GM18499 (cell line): ENCODE measurements around the gene MUC13.
"Not testable (repeated sequence)": the region's sequence is repeated elsewhere in the genome, so short reads cannot be mapped to it uniquely, and the experiment has no call there.

Experiments used
- ATAC-seq: cut with Tn5 transposase; IDR thresholded peaks from one replicate; pipeline ENCODE4 v1.9.1; 2021; ENCODE audit warnings: moderate number of reproducible peaks; ENCODE audit not compliant: insufficient read depth, unreplicated experiment

The MUC13 gene

GRCh38 chr3:124934577-124934976, at the start of gene MUC13:
Gene MUC13 (minus strand): TSS chr3:124934751. CDS start chr3:124934712, 39 bp downstream.
- no peak for ATAC-seq

GRCh38 chr3:124982855-124983254, 48.3 kb upstream of the MUC13 start:
- ATAC-seq = no peak

- no peak for ATAC-seq
These were observed 46.9 kb upstream of the MUC13 start for GRCh38 chr3:124981472-124981871.

DNA sequence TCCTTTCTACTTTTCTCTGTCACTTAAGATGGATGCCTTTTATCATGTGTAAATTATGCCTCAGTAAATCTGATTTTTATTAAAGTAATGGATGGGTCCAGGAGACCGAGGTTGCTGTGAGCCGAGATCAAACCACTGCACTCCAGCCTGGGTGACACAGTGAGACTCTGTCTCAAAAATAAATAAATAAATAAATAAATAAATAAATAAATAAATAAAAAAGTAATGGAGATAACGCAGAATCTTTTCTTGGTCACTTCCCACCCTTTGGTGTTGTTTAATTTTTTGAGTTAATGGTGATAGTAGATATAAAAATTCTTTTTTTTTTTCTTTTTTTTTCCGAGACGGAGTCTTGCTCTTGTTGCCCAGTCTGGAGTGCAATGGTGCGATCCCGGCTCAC, 44.1 kb upstream of the MUC13 start:
- no peak for ATAC-seq

- no peak for ATAC-seq
These were observed 41.8 kb upstream of the MUC13 start for GRCh38 chr3:124976383-124976782.

DNA sequence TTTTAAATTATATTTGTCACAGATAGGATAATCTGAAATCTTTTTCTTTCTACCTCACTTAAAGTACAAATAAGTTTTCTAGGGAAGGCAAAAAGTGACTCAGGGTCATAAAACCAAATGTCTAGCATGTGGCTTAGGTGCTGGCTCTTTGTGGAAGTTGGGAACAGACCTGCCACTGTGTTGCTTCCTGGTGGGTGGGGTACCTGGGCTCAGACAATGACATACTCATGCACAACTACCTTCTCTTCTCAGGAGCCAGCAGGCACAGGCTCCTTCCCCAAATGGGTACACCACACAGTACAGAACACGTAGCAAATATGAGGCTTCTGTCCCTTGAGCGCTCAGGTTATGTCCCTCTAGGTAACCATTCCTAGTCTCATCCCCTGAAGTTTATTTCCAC, 40.1 kb upstream of the MUC13 start:
- ATAC-seq = no peak

DNA sequence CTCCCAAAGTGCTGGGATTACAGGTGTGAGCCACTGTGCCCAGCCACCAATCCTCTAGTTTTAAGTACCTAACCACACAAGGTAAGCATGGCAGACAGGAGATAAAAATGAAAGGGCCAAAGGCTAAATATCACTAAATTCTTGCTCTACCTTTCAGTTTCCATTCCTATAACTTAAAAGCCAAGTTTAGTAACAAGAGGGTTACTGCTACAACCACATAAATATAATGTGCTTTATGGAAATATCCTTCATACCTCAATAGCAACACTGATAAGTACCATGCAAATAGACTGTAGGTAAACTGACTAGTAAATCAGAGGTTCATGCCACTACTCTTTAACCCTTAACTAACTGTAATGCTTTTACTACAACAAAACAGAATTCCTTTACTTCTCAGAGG, 38.7 kb upstream of the MUC13 start:
- no peak for ATAC-seq

GRCh38 chr3:124972457-124972856, 37.9 kb upstream of the MUC13 start:
- ATAC-seq = no peak

- no peak for ATAC-seq
These were observed 35.6 kb upstream of the MUC13 start for GRCh38 chr3:124969963-124970722.

DNA sequence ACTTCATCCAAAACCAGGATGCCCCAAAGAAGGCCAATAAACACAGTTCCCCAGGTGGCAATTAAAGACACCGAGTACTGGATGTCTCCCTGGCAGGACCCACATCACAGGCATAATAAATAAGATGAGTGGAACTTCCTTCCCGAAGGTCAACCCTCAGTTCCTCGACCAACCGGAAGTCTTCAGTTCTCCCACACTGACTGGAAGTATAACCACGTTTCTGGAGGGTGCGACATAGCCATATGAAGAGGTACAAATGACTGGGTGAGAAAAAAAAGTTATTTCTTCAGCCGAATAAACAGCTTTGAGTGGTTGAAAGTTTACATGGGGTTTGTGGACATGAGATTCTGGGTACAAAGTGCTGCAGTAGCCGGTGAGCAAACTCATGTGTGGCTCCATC, 34.6 kb upstream of the MUC13 start:
- ATAC-seq = no peak

DNA sequence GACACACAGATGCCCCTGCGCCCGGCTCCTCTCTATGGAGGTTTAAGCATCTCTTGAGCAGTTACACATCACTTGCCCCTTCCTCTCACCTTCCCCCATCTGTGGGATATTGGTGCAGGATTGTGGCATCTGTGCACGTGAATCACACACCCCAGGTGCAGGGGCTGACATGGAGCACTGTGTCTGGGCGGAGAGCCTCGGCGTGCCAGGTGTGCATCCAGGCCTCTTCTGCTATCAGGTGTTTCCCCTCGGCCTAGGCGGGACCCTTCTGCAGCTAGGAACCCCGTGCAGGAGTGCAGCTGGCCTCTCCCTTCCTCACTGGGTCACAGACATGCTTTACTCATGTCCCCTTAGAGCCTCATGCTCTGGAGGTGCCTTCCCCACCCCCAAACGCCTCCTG, 33.4 kb upstream of the MUC13 start:
- ATAC-seq = no peak

DNA sequence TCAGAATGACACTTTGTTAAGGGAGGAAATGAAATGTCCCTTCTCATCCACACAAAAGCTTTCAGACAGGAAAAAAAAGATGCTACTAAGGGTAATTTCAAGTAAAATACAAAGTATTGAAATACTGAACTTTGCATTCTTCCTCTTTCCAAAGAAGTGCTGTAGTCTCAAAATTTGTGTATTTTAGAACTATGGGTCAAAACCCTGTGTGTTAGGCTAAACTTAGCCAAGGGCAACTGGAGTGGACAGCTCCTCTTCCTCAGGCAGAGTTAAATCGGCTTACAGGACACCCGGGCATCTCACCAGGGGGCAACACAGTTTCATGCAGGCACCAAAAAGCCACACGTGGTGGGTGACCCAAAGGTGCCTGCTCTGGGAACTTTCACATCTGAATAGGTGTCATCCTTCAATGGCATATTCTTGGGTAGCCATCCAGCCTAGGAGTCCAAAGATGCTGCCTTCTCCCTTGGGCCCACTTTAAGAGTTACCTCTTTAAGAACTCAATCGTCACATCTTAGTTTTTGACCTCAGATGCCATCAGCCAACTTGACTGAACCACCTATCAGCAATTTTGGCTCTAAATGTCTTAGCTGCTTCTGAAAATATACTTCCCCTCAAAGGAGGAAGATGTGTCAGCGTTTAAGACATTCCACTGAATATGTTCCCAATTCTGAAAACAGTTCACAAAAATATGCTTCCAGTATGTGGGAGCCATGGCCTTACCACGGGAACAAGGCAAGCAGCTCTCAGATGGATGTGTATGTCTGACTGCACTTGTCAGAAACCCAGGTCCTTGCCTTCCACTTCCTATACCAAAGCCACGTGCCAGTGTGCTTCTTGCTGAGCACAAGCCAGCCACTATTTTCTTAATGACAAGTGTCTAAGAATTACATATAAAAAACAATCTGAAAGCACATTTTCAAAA, 32.2 kb upstream of the MUC13 start:
- ATAC-seq = no peak

DNA sequence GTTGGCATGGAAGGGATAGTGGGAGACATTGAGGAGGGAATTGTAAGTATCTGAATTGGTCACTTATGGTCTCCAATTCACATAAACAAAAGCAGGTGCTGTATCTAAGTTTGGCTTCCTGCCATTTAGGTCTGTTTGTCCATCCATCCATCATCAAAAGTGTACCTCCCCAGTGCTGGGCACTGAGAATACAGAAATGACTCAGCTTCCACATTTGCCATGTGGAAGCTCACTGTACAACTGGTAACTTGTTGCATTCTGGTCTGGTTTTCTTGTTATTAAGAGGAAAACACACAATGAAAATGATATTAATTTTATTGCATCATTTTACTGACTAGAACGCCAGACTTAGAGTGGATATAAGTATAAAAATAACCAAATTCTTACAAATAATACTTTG, 30.9 kb upstream of the MUC13 start:
- ATAC-seq = no peak

- ATAC-seq = no peak
These were observed 29.8 kb upstream of the MUC13 start for GRCh38 chr3:124964387-124964786.

DNA sequence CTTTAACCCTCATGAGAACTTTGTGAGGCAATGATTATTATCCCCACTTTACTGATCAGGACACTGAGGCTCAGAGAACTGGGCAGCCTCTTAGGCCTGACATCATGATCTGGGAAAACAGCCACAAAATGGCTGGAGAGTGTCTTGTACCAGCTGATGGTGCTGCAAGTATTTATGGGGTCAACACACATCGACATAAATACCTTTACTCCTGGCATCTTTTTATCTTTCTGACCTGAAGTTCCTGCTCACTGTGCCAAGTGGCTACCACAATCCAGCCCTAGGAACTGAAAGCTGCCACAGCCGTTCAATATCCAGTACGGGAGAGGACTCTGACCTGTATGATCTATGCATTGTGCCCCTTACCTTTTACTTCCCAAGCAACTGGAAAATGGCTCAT, 29.2 kb upstream of the MUC13 start:
- ATAC-seq = no peak

DNA sequence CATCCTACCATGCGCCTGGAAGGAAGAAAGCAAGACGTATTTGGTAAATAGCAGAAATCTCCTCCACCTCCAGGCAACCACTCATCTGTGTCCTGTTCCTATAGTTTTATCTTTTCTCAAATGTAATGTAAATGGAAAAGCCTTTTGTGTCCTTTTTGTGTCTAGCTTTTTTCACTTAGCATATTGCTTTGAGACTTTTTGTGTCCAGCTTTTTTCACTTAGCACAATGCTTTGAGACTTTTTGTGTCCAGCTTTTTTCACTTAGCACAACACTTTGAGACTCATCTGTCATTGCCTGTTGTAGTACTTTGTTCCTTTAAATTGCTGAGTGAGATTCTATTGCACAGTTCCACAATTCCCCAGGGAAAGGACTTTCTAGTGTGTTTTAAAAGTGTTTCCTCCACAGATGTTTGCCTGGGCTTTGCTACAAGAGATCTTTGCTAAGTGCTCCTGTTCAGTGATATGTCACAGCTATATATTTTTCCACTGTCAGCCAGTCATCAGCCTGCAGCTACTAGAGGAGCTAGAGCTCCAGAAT, 27.9 kb upstream of the MUC13 start:
- no peak for ATAC-seq

DNA sequence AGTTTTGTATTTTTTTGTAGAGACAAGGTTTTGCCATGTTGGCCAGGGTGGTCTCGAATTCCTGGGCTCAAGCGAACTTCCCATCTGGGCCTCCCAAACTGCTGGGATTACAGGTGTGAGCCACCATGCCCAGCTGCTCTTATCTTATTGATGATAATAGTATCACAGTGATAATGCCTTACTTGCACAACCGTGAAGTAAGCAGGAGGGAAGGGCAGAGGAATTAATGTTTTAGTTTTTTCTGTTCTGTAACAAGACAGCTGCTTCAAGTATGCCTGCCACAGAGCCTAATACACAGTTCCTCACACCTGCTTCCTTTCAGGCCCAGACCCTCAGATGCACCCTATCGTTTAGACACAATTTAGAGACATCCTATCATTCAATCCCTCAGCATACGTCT, 26.1 kb upstream of the MUC13 start:
- no peak for ATAC-seq

GRCh38 chr3:124960105-124960504, 25.6 kb upstream of the MUC13 start:
- ATAC-seq = no peak

- not testable (repeated sequence) for ATAC-seq
These were observed 23.4 kb upstream of the MUC13 start for GRCh38 chr3:124957951-124958350.

DNA sequence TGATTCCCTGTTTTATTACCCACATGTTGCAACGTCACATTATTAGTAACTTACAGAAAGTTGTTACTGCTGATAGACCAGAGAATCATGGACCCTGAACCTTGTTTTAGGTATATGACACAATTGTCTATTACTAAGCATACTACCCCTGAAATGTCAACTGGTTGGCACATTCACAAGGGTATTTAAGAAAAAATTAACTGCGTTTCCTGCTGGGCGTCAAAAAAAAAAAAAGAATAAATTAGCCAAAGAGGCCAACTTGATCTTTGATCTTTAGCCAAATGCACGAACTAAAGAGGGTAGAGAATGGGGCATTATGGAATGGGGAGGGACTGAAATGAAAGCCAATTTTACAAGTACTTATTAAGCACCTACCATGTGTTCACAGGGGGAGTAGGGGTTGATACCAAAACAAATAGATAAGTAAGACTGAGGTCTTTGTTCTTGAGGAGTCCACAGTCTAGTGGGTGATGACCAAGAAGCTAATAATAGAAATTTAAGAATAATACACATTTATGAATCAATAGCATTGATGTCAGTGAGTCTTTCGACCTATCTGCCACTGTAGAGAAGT, 17.8 kb upstream of the MUC13 start:
- ATAC-seq = no peak
